Stimulated activated CD8-positive, alpha-beta memory T cell treated with anti-CD3 and anti-CD28 coated beads, Interleukin-7, amount 100 ng/mL, for 4 hours (primary cell): ENCODE measurements around the gene IFNG-AS1.

Source experiments
- DNase-seq, 2 donors: peaks; one replicate each; pipeline ENCODE4 v3.0.0-alpha.2; 2020; ENCODE audit warnings: low read depth in 2 of 2

Gene IFNG-AS1

DNA sequence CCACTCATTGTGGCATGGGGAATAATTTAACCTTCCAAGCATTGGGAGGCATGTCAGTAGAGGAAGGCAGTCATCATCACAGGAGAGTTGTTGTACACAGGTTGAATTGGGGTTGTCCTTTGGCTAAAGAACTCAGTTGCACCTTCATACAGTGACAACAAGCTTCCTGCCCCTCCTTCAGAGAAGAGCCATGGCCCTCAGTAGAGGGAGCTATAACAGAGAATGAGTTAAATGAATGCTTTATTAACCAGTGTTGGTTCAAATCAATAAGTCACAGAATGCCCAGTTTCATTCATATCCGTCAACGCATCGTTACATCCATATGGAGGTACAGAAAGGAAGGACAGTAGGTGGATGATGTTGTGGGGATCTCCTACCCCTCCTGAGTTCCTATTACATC, 4.8 kb downstream of the IFNG-AS1 start:
- DNase-seq = no peak

DNA sequence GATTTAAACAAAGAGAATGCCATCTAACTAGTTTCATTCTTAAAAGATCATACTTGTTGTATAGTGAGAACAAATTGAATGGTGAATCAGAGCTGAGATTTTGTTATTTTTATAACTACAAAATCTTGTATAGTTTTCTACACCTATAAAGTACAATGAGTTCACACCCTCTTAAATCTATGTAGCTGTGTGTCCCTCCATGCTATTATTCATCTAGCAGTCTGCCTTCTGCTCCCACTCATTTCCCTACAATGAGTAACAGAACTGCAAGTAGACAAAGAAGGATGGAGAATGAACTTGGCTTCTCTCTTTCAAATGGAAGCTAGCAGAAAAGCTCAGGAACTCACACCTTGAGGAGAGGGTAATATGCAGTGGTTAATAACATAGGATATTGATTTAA, 7.1 kb downstream of the IFNG-AS1 start:
- DNase-seq = no peak

DNA sequence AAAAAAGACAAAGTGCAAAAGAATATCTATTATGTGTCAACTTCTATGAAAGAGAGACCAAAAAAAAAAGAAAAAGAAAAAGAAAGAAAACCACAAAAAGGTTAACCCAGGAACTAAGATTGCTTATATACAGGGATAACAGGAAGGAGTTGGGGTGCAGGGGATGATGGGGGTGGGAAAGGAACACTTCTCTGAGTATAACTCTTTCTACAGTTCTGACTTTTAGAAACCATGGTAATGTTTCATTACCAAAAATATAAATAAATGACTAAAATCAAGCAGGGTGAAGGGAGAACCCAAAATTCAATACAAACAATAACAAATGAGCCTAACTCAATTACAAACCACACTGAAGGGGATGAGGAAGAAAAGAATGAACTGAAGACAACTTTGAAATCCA, 9.1 kb downstream of the IFNG-AS1 start:
- DNase-seq = no peak

DNA sequence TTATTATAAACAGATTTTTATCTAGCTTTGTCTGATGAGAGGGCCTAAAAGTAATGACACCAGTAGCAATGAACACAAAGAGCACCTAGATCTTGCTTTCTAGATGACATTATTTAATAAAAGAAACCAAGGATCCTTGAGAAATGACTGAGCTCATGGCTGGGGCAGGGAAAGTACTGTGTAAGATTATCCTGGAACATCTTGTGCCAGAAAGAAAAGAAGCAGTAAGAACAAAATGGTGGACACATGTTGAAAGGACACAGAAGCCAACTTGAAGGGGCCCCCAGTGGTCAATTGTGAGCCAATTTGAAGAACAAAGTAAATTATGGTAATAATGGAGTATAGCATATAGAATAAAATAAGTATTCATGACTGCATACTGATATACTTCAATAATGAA, 10.0 kb downstream of the IFNG-AS1 start:
- DNase-seq = no peak

DNA sequence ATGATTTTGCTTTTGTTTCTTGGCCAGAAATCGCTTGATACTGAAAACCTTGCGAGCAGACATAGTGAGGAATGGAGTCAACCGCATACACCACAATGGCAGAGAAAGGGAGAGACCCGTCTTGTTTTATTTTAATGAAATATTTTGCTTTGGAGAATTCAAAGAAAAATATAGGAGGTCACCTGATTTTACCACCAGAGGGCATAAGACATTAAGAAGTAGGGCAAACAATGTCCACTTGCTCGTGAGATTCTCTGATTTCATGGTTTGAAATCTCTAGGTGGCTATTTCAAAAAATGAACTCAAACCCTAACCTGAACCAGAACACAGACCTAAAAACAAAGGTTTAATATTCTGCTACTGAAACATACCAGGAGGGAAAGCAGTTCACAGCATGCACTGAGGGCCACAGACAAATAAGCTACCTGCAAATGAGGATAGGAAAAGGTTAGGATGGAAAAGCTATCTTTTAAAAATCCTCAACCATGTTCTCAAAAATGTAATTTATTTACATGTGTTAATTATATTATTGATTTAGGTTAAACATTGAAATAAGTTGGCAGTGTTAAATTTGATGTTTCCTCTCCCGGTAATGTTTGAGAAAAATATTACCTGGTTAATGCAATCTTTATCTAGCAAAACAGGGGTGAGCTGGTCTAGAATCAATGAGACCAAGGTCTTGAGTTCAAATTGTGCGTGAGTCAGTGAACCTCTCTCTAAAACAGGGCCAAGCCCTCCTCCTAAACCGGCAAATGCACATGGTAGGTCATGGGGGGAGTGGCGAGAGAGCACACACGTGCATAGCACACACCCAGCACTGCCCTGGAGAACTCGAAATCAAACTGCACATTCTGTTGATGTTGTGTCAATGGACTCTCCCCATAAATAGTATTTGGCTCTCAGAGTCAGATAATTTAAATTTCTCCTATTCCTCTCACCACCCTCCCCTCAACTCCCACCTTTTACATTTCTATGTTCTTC, 12.5 kb downstream of the IFNG-AS1 start:
- no peak for DNase-seq

DNA sequence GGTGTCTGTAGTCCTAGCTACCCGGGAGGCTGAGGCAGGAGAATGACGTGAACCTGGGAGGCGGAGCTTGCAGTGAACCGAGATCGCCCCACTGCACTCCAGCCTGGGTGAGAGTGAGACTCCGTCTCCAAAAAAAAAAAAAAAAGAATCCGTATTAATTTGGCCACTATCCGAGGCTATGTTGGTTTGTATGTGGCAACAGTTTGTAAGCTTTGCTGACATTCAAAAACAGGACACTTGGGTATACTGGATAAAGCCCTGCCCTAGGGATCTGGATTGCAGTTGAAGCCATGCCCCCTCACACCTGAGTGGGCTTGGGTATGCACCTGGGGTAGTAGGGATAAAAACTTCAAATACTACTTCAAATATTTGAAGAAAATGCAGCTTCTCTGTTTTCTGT, 14.5 kb downstream of the IFNG-AS1 start:
- no peak for DNase-seq

DNA sequence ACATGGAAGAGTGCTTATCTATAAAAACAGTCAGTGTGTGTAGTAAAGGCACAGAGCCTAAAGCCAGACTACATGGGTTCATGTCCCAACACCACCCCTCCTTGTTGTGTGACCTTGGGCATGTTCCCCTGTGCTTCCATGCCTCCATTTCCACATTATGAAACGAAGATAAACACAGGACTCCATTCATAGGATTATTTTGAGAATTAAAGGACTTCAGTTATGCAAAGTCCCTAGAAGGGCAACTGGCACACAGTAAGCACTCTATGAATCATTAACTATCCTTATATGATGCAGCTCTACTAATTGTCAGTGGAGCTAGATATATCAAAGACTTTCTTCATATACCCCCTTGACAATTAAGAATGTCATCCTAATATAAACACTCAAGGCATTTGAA, 17.8 kb downstream of the IFNG-AS1 start:
- DNase-seq = no peak

DNA sequence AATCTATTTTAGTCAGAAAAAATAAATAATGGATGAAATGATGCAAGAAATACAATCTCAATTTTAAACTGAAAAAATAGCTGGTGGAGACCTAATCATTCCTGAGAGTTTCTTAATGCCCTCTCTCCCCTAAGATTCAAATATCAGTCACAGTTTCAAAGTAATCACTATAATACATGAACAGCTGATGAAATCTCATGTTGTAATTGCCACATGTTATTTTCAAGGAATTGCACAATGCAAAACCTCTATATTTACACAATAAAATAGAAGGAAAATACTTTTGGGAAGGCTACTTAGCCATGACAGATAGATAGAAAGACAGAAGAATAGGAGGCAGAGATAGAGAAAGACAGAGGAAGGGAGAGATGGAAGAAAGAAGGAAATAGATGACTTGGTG, 18.2 kb downstream of the IFNG-AS1 start:
- DNase-seq = no peak

DNA sequence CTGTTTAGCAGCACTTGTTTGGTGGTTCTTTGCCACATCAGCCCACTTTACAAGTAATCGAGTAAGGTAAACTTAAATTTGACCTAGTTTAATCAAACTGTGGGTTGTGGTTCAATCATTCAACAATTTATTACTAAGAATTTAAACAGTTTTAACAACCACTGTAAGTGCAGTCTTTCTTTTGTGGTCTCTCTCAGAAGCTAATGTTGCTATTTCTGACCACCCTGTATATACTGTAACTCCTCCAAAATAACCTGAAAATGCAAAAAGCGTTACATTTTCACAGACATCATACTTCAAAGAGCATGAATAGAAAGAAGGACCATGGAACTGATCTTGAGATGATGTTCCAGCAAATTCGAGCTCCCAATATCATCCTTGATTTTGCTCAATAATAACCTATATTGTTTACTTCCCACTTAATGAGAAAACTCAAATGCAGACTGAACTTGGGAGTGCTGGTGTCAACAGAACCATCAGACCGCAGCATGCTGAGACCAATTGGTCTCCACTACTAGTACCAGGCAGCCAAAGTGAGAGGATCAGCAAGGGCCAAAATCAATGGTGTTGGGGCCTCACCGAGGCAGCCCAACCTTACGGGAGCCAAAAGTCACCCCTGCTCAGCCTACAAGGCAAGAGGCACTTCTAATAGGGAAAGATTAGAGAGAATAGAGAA, 22.1 kb downstream of the IFNG-AS1 start:
- no peak for DNase-seq

DNA sequence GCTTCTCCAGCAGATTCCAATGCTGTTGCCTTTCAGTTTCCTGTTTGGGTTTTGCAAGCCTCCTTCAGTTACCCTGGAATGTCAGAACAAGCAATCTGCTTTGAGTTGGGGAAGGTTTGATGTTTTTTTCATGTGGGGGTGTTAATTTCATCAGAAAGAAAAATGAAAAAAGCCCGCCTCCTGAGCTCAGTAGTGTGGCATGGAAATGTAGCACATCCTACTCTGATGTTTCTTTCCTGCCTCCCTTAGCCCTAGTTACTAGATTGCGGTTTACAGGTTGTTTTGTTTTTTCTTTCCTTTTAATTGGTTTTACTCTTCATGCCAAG, 22.6 kb downstream of the IFNG-AS1 start:
- DNase-seq = no peak

DNA sequence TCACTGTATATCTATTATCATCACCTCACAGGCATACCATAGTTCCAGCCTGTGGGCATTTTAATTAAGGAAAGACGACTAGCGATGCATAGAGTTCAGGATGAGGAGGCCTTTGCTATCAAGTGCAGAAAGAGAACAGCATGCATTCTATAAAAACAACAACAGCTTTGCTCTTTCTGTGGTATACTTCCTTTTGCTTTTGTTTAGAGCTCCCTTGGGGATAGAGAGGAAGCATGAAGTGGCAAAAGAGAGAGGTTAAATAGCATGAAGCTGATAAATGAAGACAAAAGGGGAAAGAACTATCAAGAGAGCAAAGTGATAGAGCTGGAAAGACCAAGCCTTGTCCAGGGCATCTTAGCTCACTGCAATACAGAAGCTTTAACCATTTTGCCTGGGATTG, 23.5 kb downstream of the IFNG-AS1 start:
- DNase-seq = no peak

DNA sequence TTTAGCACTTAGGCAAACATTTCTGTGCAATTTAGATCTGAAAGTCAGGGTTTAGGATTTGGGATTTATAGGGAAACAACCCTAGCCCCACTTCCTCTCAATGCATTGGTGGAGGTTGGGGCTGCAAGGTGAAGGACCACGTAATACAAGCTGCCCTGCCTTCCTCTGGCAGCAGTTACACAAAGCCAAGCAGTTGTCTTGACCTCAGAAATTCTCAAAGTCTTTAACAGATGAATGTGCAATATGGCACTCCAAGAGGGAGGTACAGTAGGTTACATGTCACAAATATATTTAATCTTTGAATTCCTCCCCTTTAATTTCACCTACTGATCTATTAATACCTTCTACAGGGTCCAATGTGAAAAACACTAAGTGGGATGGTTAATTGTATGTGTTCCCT, 23.9 kb downstream of the IFNG-AS1 start:
- DNase-seq = no peak

DNA sequence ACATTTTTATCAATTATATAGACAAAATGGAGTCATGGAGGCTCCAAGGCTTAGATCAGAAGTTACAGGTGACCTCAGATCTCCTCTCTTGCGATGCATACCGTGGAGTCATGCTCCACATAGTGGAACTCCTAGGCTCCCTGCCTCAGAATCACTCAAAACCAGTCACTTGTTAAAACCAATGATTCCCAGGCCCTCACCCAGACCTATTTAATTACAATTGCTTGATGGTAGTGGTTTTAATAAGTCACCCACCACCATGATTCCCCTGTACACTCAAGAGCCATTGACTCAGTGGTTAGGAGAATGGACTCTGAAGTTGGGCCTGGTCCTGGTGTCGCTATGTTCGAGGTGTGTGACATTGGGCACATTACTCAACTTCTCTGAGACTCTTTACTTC, 26.9 kb downstream of the IFNG-AS1 start:
- DNase-seq = no peak

DNA sequence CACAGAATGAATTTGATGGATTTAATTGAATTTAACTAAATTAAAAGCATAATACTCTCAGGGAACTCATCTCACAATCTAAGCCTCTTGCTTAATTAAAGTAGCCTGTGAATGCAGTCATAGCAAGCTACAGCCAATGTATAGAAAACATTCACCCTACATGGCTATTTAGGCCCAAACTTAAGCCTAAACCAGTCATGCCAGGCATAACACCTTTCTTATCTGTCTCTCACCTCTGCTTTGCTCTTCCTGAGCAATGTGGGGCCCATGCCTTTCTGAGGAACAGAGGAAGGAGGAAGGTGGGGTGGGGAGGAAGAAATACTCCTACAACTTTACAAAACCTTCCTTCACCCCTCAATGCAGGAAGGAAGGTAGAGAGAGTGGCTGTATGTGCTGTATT, 29.1 kb downstream of the IFNG-AS1 start:
- DNase-seq = no peak

DNA sequence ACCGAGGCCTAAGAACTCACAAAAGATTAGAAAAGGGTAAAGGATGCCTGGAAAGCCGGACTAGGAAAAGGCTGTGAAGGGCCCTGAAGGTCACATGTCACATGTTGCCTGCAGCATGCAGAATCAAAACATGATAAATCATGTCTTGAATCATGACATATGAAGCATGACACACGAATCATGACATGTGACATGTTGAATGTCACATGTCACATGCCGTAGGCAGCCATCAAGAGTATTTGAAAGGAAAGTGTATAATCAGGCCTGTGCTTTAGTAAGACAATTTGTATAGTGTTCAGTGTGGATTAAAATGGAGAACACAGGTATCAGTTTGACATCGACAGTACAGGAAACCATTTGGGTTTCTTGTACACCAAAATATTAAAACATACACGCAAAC, 30.8 kb downstream of the IFNG-AS1 start:
- DNase-seq = no peak

DNA sequence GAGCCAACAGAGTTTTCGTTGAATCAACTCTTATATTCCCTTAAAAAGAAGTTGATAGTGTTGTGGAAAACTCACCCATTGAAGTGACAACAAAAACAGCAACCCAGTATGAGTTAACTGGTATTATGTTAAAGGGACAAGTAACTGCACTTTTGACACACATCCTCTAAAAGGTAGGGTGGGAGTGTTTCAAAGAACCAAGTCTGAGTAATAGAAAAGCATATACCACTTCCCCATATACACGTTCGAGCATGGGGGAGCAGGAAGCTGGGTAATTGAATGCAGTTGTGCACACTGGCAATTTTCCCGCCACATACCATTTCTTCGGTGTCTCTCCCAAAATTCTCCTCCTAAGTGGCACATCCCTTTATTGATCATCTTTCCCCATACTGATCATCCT, 31.5 kb downstream of the IFNG-AS1 start:
- no peak for DNase-seq

DNA sequence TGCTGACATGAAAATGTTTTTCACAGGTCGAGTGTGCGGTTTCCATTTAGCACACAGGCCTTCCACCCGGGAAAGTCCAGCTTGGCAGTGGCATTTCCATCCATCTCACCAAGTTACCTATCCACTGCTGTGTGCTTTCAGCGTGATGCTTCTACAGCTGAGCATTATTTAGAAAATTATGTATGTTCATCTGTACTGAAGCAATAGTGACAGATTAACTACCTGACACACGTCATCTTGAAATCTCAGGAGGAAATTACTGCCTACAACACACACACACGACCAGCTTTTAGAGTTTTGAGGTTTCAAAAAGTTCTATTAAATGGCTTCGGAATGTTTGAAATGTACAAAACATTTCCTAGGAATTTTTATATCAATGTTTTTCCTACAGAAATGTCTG, 39.4 kb downstream of the IFNG-AS1 start:
- DNase-seq = no peak

DNA sequence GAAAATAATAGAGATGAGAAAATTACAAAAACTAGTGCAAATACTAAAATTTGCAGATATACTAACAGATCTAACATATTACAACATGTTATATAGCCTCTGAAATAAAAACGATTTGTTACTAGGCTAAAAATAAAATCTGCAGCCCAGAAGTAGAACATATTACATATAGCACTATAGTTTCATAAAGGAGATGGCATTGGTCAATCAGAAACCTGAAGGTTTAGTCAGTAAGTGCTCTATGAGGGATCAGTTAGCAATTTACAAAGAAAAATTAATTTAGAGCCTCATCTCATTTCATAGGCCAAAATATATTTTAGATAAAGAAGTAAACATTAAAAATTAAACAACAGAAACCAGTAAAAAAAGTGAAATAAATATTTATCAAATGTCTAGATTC, 41.0 kb downstream of the IFNG-AS1 start:
- no peak for DNase-seq

DNA sequence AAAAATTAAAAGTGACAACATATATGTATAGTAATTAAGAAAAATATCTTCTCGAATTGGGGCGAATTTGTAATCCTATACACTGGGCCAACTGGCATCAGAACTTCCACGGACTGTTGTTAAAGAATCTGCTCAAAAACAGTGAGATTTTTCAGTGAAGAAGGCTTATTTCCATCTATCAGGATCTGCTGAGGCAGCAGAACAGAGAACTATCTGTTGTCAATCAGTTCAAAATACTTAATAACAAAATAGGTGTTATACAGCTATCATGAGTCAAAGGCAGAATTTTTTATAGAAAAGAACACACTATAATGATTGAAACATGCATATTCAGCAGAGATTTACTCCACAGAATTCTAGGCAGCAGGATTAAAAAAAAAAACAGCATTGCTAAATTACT, 41.9 kb downstream of the IFNG-AS1 start:
- no peak for DNase-seq

DNA sequence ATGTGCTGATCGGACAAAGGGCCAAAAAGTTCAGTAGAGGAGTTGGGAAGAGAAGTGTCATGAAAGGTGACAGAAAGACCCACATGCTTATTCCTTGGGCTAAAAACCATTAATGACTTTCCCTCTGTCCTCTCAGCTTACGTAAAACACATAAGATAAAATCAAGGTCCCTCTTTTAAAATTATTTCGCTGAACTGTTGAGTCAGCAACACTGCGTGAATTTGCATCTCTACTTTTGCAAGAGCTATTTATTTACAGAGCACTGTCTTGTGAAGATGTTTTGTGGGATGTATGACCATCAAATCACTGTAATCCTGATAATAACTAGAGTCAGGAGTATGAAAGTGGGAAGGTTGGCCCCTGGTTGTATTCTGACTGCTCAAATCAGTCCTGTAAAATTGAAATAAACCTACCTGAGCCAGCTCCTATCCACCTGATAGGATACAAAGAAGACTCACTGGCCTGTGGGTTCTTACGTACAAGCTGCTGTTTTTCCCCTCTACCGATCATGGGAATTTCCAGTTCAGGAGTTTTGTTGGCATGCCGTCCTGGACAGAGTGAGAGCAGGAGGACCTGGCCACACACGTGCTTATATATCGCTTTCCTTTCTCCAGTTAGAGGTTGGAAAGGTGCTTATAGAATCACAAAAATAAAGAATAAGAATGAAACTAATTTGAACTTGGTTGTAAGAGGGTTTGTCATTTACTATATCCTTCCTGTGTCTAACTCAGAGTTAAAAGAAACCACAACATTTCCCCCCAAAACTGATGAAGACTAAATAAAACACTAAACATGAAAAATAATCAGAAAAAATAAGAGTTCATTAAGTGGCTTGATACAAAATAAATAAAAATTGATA, 42.9 kb downstream of the IFNG-AS1 start:
- no peak for DNase-seq

DNA sequence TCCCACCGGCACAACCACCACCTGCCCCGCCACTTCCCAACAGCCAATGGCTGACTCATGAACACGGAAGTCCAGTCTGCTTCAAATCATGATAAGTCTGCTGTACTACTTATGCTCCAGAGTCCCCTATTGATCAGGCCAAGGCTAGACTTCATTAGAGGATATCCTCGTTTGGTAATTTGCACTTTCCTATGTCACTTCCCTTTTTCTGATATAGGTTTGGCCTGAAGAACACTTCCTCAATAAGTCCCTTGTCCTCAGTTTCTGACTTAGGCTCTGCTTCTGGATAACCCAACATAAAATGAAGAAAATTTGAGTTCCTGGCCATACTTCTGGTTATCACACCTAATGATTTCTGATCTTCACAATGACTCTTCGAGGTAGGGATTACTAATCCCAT, 45.3 kb downstream of the IFNG-AS1 start:
- DNase-seq = no peak

DNA sequence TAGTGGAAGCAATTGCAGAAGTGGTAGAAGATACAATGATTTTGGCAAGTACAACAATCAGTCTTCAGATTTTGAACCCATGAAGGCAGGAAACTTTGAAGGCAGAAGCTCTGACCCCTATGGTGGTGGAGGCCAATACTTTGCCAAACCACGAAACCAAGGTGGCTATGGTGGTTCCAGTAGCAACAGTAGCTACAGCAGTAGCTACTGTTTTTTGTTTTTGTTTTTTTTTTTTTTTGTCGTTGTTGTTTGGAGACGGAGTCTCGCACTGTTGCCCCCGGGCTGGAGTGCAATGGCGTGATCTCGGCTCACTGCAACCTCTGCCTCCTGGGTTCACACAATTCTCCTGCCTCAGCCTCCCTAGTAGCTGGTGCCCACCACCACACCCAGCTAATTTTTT, 47.4 kb downstream of the IFNG-AS1 start:
- no peak for DNase-seq
